Measurements from ENCODE around the gene DAP. TPM values are rescaled to one million over a fixed set of nuclear protein-coding genes. Genes with fewer than 3 reads are reported as not detected.

The DAP gene
- polyA plus RNA-seq, 1 donor (not counting 4 experiments of a cell fraction or from before 2014, with no cell fraction given) = 30.4 TPM

GRCh38 chr5:10645146-10645545 lies 115.9 kb downstream of the DAP start:
- Histone ChIP-seq H3K79me2 (ENCODE audit: control insufficient read depth, insufficient read depth, low read length) (no peaks in the 10 kb centered on the region), H4K20me1 (ENCODE audit: control insufficient read depth, extremely low read depth, insufficient read depth, low read length) (no peaks in the 10 kb centered on the region), H3K9me1 (ENCODE audit: control insufficient read depth, extremely low read depth, insufficient read depth, low read length) (no peaks in the 10 kb centered on the region), H3K9me3 (ENCODE audit: control insufficient read depth, low read depth, low read length) (no peaks in the 10 kb centered on the region), H3K4me3 (ENCODE audit: control insufficient read depth in 2 of 3, extremely low read depth in 1 of 3, insufficient read depth in 2 of 3, low read depth in 1 of 3, low read length in 3 of 3) (no peak overlapping the region), H3K27ac (ENCODE audit: control insufficient read depth, insufficient read depth, low read length) (no peak overlapping the region), H3K27me3 (ENCODE audit: control insufficient read depth, extremely low read depth, insufficient read depth, low read length) (no peaks in the 10 kb centered on the region), H3K4me1 (ENCODE audit: control insufficient read depth, extremely low read depth, insufficient read depth, low read length) (no peaks in the 10 kb centered on the region), H3K4me2 (ENCODE audit: control insufficient read depth, extremely low read depth, insufficient read depth, low read depth, low read length) (no peak overlapping the region), H3K9ac (ENCODE audit: control insufficient read depth, extremely low read depth, insufficient read depth, low read length) (no peak overlapping the region), H3K36me3 (ENCODE audit: control insufficient read depth in 2 of 2, extremely low read depth in 1 of 2, insufficient read depth in 2 of 2, low read length in 2 of 2) (no peaks in the 10 kb centered on the region), H2AFZ (ENCODE audit: control insufficient read depth, low read length) (no peak overlapping the region)
- dilution Hi-C loops (cut with MboI; ENCODE audit: extremely low pct_ligation_motif_present, low sequenced_read_pairs) = no loop called here
- FAIRE-seq (no peak), DNase-seq (ENCODE audit: low read depth, low spot score) (no peak)
- TF ChIP-seq CTCF (optimal IDR thresholded peaks at IDR 0.05 in 1 of 3, IDR thresholded peaks at IDR 0.05 in 1 of 3, conservative IDR thresholded peaks at IDR 0.05 in 1 of 3; ENCODE audit: extremely low read depth in 1 of 3, insufficient read depth in 2 of 3, low read length in 3 of 3) (no peak), EZH2 (IDR thresholded peaks at IDR 0.05; ENCODE audit: low read length) (no peak)

DNA sequence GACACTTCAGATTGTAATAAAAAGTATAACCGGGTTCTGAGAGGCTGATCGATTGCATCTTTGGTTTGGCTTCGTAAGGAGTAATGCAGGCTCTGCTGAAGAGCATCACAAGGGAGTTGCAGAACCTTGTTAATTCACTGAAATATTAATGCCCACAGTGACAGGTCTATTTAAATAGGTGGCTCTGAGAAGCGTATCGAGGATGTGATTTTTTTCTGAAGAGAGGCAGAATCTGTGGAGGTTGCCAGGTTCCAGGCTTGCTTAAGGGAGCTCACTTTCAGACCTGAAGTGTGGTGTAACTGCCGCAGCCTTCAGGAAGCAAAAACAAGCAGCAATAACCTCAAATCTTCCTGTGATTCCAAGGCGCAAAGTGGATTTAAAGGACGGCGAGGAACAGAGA lies 116.8 kb downstream of the DAP start:
- no peaks in the 10 kb centered on the region for H3K36me3 ChIP-seq (ENCODE audit: control insufficient read depth in 2 of 2, extremely low read depth in 1 of 2, insufficient read depth in 2 of 2, low read length in 2 of 2)
- H3K4me2 ChIP-seq (ENCODE audit: control insufficient read depth, extremely low read depth, insufficient read depth, low read depth, low read length) = no peak overlapping the region
- H3K9me1 ChIP-seq (ENCODE audit: control insufficient read depth, extremely low read depth, insufficient read depth, low read length) = no peaks in the 10 kb centered on the region
- H3K27me3 ChIP-seq (ENCODE audit: control insufficient read depth, extremely low read depth, insufficient read depth, low read length) = no peaks in the 10 kb centered on the region
- H3K79me2 ChIP-seq (ENCODE audit: control insufficient read depth, insufficient read depth, low read length) = no peaks in the 10 kb centered on the region
- H3K9me3 ChIP-seq (ENCODE audit: control insufficient read depth, low read depth, low read length) = no peaks in the 10 kb centered on the region
- H3K27ac ChIP-seq (ENCODE audit: control insufficient read depth, insufficient read depth, low read length) = no peak overlapping the region
- H3K4me1 ChIP-seq (ENCODE audit: control insufficient read depth, extremely low read depth, insufficient read depth, low read length) = no peaks in the 10 kb centered on the region
- H3K9ac ChIP-seq (ENCODE audit: control insufficient read depth, extremely low read depth, insufficient read depth, low read length) = no peak overlapping the region
- dilution Hi-C loops (cut with MboI; ENCODE audit: extremely low pct_ligation_motif_present, low sequenced_read_pairs) = no loop called here
- no peaks in the 10 kb centered on the region for H4K20me1 ChIP-seq (ENCODE audit: control insufficient read depth, extremely low read depth, insufficient read depth, low read length)
- DNase-seq (ENCODE audit: low read depth, low spot score) (no peak), FAIRE-seq (no peak)
- H2AFZ ChIP-seq (ENCODE audit: control insufficient read depth, low read length) = no peak overlapping the region
- H3K4me3 ChIP-seq (ENCODE audit: control insufficient read depth in 2 of 3, extremely low read depth in 1 of 3, insufficient read depth in 2 of 3, low read depth in 1 of 3, low read length in 3 of 3) = no peak overlapping the region
- TF ChIP-seq EZH2 (IDR thresholded peaks at IDR 0.05; ENCODE audit: low read length) (no peak), CTCF (optimal IDR thresholded peaks at IDR 0.05 in 1 of 3, IDR thresholded peaks at IDR 0.05 in 1 of 3, conservative IDR thresholded peaks at IDR 0.05 in 1 of 3; ENCODE audit: extremely low read depth in 1 of 3, insufficient read depth in 2 of 3, low read length in 3 of 3) (no peak)

Measured in keratinocyte (primary cell).